GM21528 (cell line): ENCODE data around the gene DUSP3.
"Not testable (repeated sequence)": the region's sequence is repeated elsewhere in the genome, so short reads cannot be mapped to it uniquely, and the experiment has no call there.

Experiments
- ATAC-seq: cut with Tn5 transposase; IDR thresholded peaks from one replicate; pipeline ENCODE4 v1.9.1; 2021; ENCODE audit warnings: mild to moderate bottlenecking, moderate library complexity; ENCODE audit not compliant: unreplicated experiment, low FRiP score

Gene DUSP3

GRCh38 chr17:43803758-43804157 is 25.0 kb upstream of the DUSP3 start:
- ATAC-seq, result no peak

GRCh38 chr17:43801844-43802243 is 23.1 kb upstream of the DUSP3 start:
- ATAC-seq, result no peak

- no peak for ATAC-seq
These were observed 22.0 kb upstream of the DUSP3 start for GRCh38 chr17:43800736-43801135.

DNA sequence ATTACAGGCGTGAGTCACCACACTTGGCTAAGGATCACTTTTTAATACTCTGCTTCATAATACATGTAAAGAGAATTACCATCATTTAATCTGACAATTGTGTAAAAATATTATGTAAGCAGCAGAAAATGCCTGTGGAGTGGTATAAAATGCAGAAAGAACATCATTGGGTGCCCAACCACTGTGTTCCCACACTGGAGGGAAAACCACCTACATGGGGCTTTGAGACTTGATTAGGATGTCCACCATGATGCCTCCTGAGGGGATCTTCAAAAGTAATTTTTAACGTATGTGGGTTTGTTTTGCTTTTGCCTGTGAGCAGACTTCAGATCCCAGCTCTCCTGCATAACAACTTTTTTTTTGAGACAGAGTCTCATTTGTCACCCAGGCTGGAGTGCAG is 20.3 kb upstream of the DUSP3 start:
- ATAC-seq, result no peak

DNA sequence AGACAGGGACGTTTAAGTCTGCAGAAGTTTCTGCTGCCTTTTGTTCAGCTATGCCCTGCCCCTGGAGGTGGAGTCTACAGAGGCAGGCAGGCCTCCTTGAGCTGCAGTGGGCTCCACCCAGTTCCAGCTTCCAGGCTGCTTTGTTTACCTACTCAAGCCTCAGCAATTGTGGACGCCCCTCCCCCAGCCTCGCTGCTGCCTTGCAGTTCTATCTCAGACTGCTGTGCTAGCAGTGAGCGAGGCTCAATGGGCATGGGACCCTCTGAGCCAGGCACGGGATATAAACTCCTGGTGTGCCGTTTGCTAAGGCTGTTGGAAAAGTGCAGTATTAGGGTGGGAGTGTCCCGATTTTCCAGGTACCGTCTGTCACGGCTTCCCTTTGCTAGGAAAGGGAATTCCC is 19.2 kb upstream of the DUSP3 start:
- not testable (repeated sequence) for ATAC-seq

GRCh38 chr17:43792668-43793067 is 13.9 kb upstream of the DUSP3 start:
- ATAC-seq, result not testable (repeated sequence)

- ATAC-seq, result no peak
These were observed 12.8 kb upstream of the DUSP3 start for GRCh38 chr17:43791589-43791988.

- ATAC-seq, result no peak
These were observed 11.6 kb upstream of the DUSP3 start for GRCh38 chr17:43790311-43790940.

GRCh38 chr17:43789482-43789881 is 10.7 kb upstream of the DUSP3 start:
- no peak for ATAC-seq

GRCh38 chr17:43788540-43788939 is 9.8 kb upstream of the DUSP3 start:
- ATAC-seq, result no peak

- ATAC-seq, result no peak
These were observed 9.0 kb upstream of the DUSP3 start for GRCh38 chr17:43787728-43788127.

GRCh38 chr17:43784628-43785101 is 5.9 kb upstream of the DUSP3 start:
- ATAC-seq, result no peak

- no peak for ATAC-seq
These were observed 5.3 kb upstream of the DUSP3 start for GRCh38 chr17:43784068-43784467.

GRCh38 chr17:43782913-43783680 is 4.3 kb upstream of the DUSP3 start:
- ATAC-seq, result no peak

DNA sequence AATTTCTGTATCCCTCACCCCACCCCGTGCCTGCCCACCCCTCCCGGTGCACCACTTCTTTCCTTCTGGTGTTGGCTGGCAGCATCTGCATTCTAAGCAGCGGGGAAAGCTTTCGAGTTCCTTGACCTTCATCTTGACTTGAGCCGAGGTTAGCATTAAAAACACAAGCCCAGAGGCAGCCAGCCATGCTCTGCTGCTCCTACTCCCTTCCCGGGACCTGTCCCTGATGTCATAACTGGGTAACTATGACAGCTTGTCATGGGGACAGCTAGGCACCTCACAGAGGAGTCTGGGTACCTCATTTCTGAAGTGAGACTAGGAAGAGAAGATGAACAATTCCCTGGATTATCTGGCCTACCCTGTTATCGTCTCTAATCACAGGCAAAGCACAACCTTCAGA is 1.4 kb upstream of the DUSP3 start, which contains the start of gene CFAP97D1:
Gene CFAP97D1, plus strand, starts transcription at position 301 of the 400 bp plus-strand sequence. Its CDS starts 28 bp downstream, at position 329.
- no peak for ATAC-seq

- no peak for ATAC-seq
These were observed 658 bp upstream of the DUSP3 start for GRCh38 chr17:43779145-43780125.

- ATAC-seq, result no peak
These were observed 4.2 kb downstream of the DUSP3 start for GRCh38 chr17:43774304-43775250.

DNA sequence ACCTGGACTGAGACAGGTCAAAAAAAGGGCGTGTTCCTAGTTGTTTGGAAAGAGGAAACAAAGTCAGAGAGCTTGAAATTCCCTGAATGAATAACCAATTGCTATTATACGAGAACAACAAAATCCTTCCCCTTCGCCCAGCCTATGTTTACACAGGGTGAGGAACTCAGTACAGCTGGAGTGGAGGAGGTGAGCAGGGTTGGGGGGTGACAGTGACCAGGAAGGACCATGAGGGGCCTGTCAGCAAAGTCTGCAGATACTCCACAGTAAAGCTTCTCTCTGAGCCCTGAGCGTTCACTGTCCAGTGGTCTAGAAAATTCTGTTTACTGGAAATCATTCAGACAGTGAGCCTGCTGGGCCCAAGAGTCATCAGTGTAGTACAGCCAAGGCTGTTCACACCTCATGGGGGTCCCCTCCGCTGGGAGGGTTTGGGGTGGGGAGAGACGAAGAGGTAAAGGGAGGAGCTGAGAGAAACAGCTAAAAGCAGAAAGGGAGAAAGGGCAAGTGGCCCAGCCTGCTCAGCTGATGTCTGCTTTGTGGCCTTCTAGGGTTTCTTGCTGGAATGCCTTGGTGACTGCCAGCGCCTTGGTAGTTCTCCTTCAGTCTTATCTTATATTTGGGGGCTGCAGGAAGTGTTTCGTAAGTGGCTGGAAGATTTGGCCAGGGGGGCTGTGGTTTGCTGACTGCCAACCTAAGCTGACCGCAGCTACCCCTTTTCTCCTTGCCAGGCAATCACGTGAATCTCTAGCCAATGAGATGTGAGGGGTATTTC is 5.7 kb downstream of the DUSP3 start:
- no peak for ATAC-seq

DNA sequence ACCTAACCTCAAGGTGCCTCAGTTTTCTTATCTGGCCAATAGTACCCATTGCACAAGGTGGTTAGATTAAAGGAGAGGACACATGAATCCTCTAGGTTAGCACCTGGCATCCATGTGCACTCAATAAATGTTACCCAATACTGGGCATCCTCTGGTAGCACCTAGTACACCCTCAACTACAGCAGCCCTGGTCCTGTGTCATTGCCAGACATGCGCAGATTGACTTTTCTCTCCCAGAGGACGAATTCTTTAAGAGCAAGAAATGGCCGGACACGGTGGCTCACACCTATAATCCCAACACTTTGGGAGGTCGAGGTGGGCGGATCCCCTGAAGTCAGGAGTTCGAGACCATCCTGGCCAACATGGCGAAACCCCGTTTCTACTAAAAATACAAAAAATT is 7.3 kb downstream of the DUSP3 start:
- no peak for ATAC-seq
